GM21723 (cell line): ENCODE measurements around the gene ZNF311.
"Not testable (repeated sequence)": the region's sequence is repeated elsewhere in the genome, so short reads cannot be mapped to it uniquely, and the experiment has no call there.

ENCODE experiments used
- ATAC-seq: cut with Tn5 transposase; IDR thresholded peaks from one replicate; pipeline ENCODE4 v1.9.1; 2021; ENCODE audit warnings: mild to moderate bottlenecking, moderate library complexity; ENCODE audit not compliant: unreplicated experiment

Gene ZNF311

GRCh38 chr6:28956331-28956730 is 48.8 kb downstream of the ZNF311 start:
- ATAC-seq, result no peak

- ATAC-seq, result no peak
Observed at GRCh38 chr6:28953585-28954258, 51.4 kb downstream of the ZNF311 start.

GRCh38 chr6:28953039-28953584 is 52.0 kb downstream of the ZNF311 start:
- no peak for ATAC-seq

- ATAC-seq, result not testable (repeated sequence)
Observed at GRCh38 chr6:28949656-28950195, 55.4 kb downstream of the ZNF311 start.

- ATAC-seq, result no peak
Observed at GRCh38 chr6:28948782-28949486, 56.2 kb downstream of the ZNF311 start.

- ATAC-seq, result no peak
Observed at GRCh38 chr6:28947831-28948270, 57.3 kb downstream of the ZNF311 start.

- ATAC-seq, result no peak
Observed at GRCh38 chr6:28947067-28947765, 57.9 kb downstream of the ZNF311 start.

- no peak for ATAC-seq
Observed at GRCh38 chr6:28945349-28945748, 59.8 kb downstream of the ZNF311 start.
